K562 (cell line): ENCODE results near the gene PLD5. TPM values are rescaled to one million over a fixed set of nuclear protein-coding genes. Genes with fewer than 3 reads are reported as not detected.
"Not testable (repeated sequence)": the region's sequence is repeated elsewhere in the genome, so short reads cannot be mapped to it uniquely, and the experiment has no call there.

Source experiments
- ATAC-seq: fragments of 200-7000 bp; cut with Tn5 transposase; 3 replicates; pipeline ENCODE4 v1.9.1; 2020; ENCODE audit warnings: moderate library complexity
- BruUV-seq: library from RNA; stranded (reverse); fragments of 400-500 nt; replicated peaks from 2 replicates; lab custom pipeline; 2021; lab: Mats Ljungman, UMichigan
- CTCF ChIA-PET: fragments of 300-600 bp; formaldehyde crosslinking; extraction: SDS; loops from one replicate; lab custom pipeline; 2021; ENCODE audit warnings: low intra/inter-chr PET ratio; lab: Yijun Ruan, JAX
- POLR2A ChIA-PET: fragments of 300-600, 350-650 bp; sonication (Branson Sonifier 250); formaldehyde crosslinking; extraction: SDS; loops from one replicate; lab custom pipeline; 2021; ENCODE audit warnings: antibody characterized with exemption, inconsistent platforms; lab: Yijun Ruan, JAX
- DNase-seq, 4 experiments: peaks; one replicate each; pipeline versions ENCODE4 v3.0.0 to v3.0.0-alpha.2; 2011 to 2018; ENCODE audit warnings: low spot score in 3 of 4, mixed read lengths in 3 of 4; ENCODE audit errors: extremely low read depth in 1 of 4
- FAIRE-seq: peaks from 2 replicates; lab custom pipeline; 2011; peaks lifted over from hg19 to GRCh38; lab: Jason Lieb, UNC
- H2AFZ ChIP-seq: 2 replicates; pipeline ENCODE4 v1.6.0; 2011; ENCODE audit warnings: low read depth, low read length, control low read depth, inconsistent platforms
- H3K27ac ChIP-seq: fragments of 200-600 bp; 3 replicates; pipeline ENCODE4 v1.8.0; 2011; ENCODE audit warnings: low read depth, mild to moderate bottlenecking, control low read depth, inconsistent platforms, low read length, moderate library complexity, mixed read lengths; ENCODE audit errors: extremely low read depth
- H3K27me3 ChIP-seq, 2 experiments: fragments of 300-600 bp in 1 of 2; 2 replicates in 1 of 2; 3 replicates in 1 of 2; pipeline versions ENCODE4 v1.6.0 to v1.8.0; 2011; ENCODE audit warnings: inconsistent platforms in 2 of 2, low read length in 2 of 2, mild to moderate bottlenecking in 1 of 2, mixed read lengths in 1 of 2, moderate library complexity in 1 of 2; ENCODE audit not compliant: control insufficient read depth in 2 of 2, insufficient read depth in 2 of 2
- H3K36me3 ChIP-seq: fragments of 300-600 bp; 3 replicates; pipeline ENCODE4 v1.8.0; 2011; ENCODE audit warnings: mild to moderate bottlenecking, low read length, inconsistent platforms; ENCODE audit not compliant: control insufficient read depth, insufficient read depth
- H3K4me1 ChIP-seq, 2 experiments: fragments of 200-600 bp in 1 of 2; replicated peaks in 1 of 2; 2 replicates in 1 of 2; 3 replicates in 1 of 2; pipeline versions ENCODE4 v1.5.1 to v1.8.0; 2011; ENCODE audit warnings: inconsistent platforms in 2 of 2, low read length in 2 of 2, mild to moderate bottlenecking in 1 of 2, mixed read lengths in 1 of 2, moderate library complexity in 1 of 2; ENCODE audit not compliant: control insufficient read depth in 2 of 2, insufficient read depth in 2 of 2
- H3K4me2 ChIP-seq: 2 replicates; pipeline ENCODE4 v1.6.1; 2011; ENCODE audit warnings: low read length, control low read depth, inconsistent platforms, mixed read lengths; ENCODE audit not compliant: insufficient read depth
- H3K4me3 ChIP-seq: fragments of 200-600 bp; sonication (generic), shearing (Covaris generic); 2 replicates; pipeline ENCODE4 v1.5.1; 2016; ENCODE audit warnings: control low read depth, inconsistent platforms
- H3K79me2 ChIP-seq: fragments of 200-600 bp; 3 replicates; pipeline ENCODE4 v1.8.0; 2011; ENCODE audit warnings: low read length, inconsistent platforms; ENCODE audit not compliant: control insufficient read depth, insufficient read depth
- H3K9ac ChIP-seq, 2 experiments: 2 replicates each; pipeline versions ENCODE4 v1.6.0 to v1.6.1; 2011; ENCODE audit warnings: low read depth in 2 of 2, low read length in 2 of 2, control low read depth in 1 of 2, inconsistent platforms in 1 of 2, mild to moderate bottlenecking in 1 of 2, mixed read lengths in 1 of 2; ENCODE audit not compliant: insufficient read depth in 1 of 2
- H3K9me1 ChIP-seq: one replicate; pipeline ENCODE4 v1.6.0; 2011; ENCODE audit warnings: inconsistent platforms, mild to moderate bottlenecking, low read length, moderate library complexity; ENCODE audit not compliant: control insufficient read depth, insufficient read depth
- H3K9me3 ChIP-seq: replicated peaks from 2 replicates; pipeline ENCODE4 v1.5.1; 2011; ENCODE audit warnings: low read depth, low read length, inconsistent platforms; ENCODE audit not compliant: control insufficient read depth, insufficient read depth
- H4K20me1 ChIP-seq: replicated peaks from 2 replicates; pipeline ENCODE4 v1.6.1; 2011; ENCODE audit warnings: low read length, inconsistent platforms, mixed read lengths; ENCODE audit not compliant: control insufficient read depth, insufficient read depth
- WGBS: fragments of 100-300 bp; shearing (Covaris generic); methylation state at CpG from one replicate; pipeline ENCODE4 v1.1.6; 2016; ENCODE audit warnings: low coverage, mixed read lengths; ENCODE audit not compliant: insufficient coverage; ENCODE audit errors: missing lambda C conversion rate; 5-methylcytosine and 5-hydroxymethylcytosine counted together
- in situ Hi-C: fragments of 300-500 bp; cut with MboI; formaldehyde crosslinking; loops from 4 replicates; pipeline ENCODE4 v1.15.0; 2018; ENCODE audit warnings: inconsistent platforms, mixed read lengths
- intact Hi-C: fragments of 100-400 bp; cut with micrococcal nuclease; formaldehyde crosslinking; loops from 2 replicates; pipeline ENCODE4 v1.14.2; 2022
- polyA plus RNA-seq, 8 experiments: library from polyadenylated mRNA; depleted of rRNA in 4 of 8; stranded (reverse) in 5 of 8; unstranded in 3 of 8; fragments of >200 nt; fragmentation: Nextera tagmentation in 2 of 8; fragmentation: Illumina TruSeq in 1 of 8; extraction: Ambion mirVana in 2 of 8; extraction: Trizol in 1 of 8; gene quantifications; 2 replicates each; pipeline versions ENCODE4 v1.2.1 to v1.2.3, GENCODE V29; 2011 to 2014; ENCODE audit warnings: inconsistent platforms in 1 of 8, missing spikeins in 1 of 8
- total RNA-seq, 7 experiments: library from RNA; depleted of rRNA in 6 of 7; stranded (reverse); fragments of >200 nt in 6 of 7; fragmentation: Illumina TruSeq in 2 of 7; extraction: Trizol in 2 of 7; gene quantifications; 2 replicates each; pipeline versions ENCODE4 v1.2.1 to v1.2.3, GENCODE V29; 2011 to 2021; ENCODE audit warnings: low replicate concordance in 1 of 7

PLD5 gene
- total and polyA plus RNA-seq, 9 of the 15 experiments (the other 6 are each of a cell fraction or from before 2014, with no cell fraction given): not detected

DNA sequence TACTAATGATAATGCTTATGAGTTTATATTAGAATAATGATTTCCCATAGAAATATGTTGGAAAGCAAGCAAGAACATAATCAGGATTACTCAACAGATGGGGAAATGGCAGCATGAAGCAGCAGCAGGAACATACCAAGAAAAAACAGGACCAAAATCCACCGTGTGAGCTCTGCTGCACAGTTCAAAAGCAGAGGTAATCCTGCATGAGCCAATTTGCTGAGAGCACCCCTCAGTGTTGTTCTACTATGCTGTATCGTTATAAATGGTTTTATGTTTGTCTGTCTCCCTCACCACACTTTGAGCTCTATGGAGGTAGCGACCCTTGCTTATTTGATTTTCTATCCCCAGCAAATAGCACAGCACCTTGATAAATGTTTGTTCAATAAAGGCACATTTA lies 246.1 kb downstream of the PLD5 start:
- H3K9ac ChIP-seq, H3K27me3 ChIP-seq, in situ Hi-C loops, H3K27ac ChIP-seq, H3K9me1 ChIP-seq, H4K20me1 ChIP-seq, H3K79me2 ChIP-seq, FAIRE-seq, ATAC-seq, CTCF ChIA-PET, H3K9me3 ChIP-seq, H3K4me1 ChIP-seq, H2AFZ ChIP-seq, H3K4me2 ChIP-seq, intact Hi-C loops, H3K36me3 ChIP-seq, H3K4me3 ChIP-seq, DNase-seq, BruUV-seq: not testable (repeated sequence)
- 2% methylated on average over 3 of the region's 3 CpGs for WGBS
- POLR2A ChIA-PET: interaction anchor here (0.6 kb wide), 1 partner anchor 1389 kb away, joined by 4 read pairs; no protein-coding TSS in a partner anchor

DNA sequence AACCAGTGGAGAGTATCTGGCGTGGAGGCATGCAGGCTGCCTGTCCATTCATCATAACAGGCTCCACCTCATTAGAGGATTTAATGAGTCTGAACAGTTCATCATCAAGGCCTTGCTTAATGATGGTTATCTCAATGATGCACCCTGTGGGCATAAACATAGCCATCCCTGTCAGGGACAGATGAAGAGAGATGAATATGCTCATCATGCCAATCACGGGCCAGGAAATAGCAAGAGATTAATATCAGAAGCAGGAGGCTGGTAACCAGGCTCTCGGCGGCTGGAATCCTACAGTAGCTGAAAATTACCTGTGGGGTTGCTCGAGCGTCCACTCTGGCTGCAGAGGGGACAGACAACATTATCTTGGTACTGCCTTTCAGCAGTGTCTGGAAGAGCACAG lies 247.7 kb downstream of the PLD5 start:
- H3K4me2 ChIP-seq, FAIRE-seq, POLR2A ChIA-PET: not testable (repeated sequence)

DNA sequence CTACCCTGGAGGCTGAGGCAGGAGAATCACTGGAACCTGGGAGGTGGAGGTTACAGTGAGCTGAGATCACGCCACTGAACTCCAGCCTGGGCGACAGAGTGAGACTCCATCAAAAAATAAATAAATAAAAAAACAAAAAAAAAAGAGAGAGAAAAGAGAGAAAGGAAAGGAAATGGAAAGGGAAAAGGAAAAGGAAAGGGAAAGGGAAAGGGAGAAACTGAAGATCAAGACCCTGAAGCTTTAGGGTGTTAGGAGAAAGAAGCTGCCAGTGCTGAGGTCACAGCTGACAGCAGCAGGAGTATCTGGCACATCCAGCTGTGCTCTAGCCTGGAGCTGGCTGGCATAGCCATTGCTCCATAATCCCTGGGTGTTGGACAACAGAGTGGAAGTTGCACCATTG lies 257.5 kb downstream of the PLD5 start:
- H3K9me1 ChIP-seq, intact Hi-C loops, BruUV-seq, CTCF ChIA-PET, H3K27ac ChIP-seq, POLR2A ChIA-PET, H3K79me2 ChIP-seq, H3K9me3 ChIP-seq, H2AFZ ChIP-seq, H3K4me2 ChIP-seq, H3K27me3 ChIP-seq, ATAC-seq, in situ Hi-C loops, DNase-seq, FAIRE-seq, H3K4me3 ChIP-seq, H3K36me3 ChIP-seq, H3K4me1 ChIP-seq, H3K9ac ChIP-seq, H4K20me1 ChIP-seq: not testable (repeated sequence)
- WGBS: 0% methylated on average over 2 of the region's 2 CpGs

More for the DNA sequence above, 247.7 kb downstream of the PLD5 start:
- H3K4me3 ChIP-seq, H3K9me1 ChIP-seq, H3K27me3 ChIP-seq, BruUV-seq, CTCF ChIA-PET, H3K4me1 ChIP-seq, H4K20me1 ChIP-seq, in situ Hi-C loops, H3K9ac ChIP-seq, intact Hi-C loops, H3K79me2 ChIP-seq, H3K27ac ChIP-seq, H3K9me3 ChIP-seq, H3K36me3 ChIP-seq, ATAC-seq, DNase-seq, H2AFZ ChIP-seq: not testable (repeated sequence)
- WGBS: 1% methylated on average over 6 of the region's 6 CpGs

DNA sequence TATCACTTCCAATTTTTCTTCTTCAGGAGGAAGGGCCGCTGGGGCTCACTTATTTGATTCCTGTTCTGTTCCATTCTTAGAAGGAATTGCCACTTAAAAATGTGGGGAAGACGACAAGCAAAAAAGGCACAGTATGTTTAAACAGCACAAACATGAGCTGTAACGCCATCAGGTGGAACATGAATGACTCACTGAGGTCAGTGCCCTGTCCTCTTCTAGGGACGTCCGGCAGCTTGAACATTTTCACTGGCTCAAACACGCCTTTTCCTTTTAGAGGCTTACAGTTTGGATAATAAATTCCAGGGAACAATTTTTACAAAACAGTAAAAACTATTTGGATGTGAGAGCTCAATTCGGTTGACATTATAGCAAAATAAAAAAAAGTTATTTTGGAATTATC lies 260.1 kb downstream of the PLD5 start:
- H3K4me2 ChIP-seq, H2AFZ ChIP-seq, H3K9me3 ChIP-seq, intact Hi-C loops, H3K79me2 ChIP-seq, H3K36me3 ChIP-seq, POLR2A ChIA-PET, H3K9me1 ChIP-seq, H3K27me3 ChIP-seq, in situ Hi-C loops, BruUV-seq, H3K4me1 ChIP-seq, CTCF ChIA-PET, ATAC-seq, FAIRE-seq, H3K27ac ChIP-seq, H3K4me3 ChIP-seq, H4K20me1 ChIP-seq, DNase-seq, H3K9ac ChIP-seq: not testable (repeated sequence)
- 0% methylated on average over 5 of the region's 7 CpGs for WGBS
